HG03521 (cell line): Measurements from ENCODE around the gene AGPS.
A peak's percentile ranks its signal among the peaks of the same experiment; 100 is the strongest.
"Not testable (repeated sequence)": the region's sequence is repeated elsewhere in the genome, so short reads cannot be mapped to it uniquely, and the experiment has no call there.

Experiments
- ATAC-seq: cut with Tn5 transposase; IDR thresholded peaks from one replicate; pipeline ENCODE4 v1.9.1; 2021; ENCODE audit warnings: mild to moderate bottlenecking, moderate library complexity; ENCODE audit not compliant: unreplicated experiment

AGPS gene

DNA sequence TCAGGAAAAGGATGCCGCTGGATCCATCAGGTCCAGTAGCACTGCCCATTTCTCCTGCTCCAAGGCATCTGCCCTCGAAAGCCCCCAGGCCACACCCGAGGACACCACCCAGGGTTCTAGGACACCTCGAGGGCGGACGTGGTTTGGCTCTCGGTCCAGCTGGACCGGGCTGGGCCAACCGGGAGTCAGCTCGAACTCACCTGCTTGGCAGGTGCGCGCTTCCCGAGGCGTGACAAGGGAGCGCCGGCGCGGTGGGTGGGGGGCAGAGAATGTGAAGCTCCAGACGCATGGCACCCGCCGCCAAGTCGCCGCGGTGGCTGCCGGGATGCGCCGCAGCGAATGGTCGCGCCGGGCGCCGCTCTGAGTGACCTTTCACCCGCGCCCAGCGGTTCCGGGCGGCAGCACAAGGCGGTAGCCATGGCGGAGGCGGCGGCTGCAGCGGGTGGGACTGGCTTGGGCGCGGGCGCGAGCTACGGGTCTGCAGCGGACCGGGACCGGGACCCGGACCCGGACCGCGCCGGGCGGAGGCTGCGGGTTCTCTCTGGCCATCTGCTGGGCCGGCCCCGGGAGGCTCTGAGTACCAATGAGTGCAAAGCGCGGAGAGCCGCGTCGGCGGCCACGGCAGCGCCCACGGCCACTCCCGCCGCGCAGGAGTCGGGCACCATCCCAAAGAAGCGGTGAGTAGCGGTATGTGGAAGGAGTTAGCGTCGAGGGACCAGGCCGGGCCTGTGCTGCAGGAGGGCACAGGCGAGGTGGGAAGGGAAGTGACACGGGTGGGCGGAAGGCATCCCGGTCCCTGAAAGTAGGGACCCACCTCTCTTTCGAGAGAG lies at the start of gene AGPS:
AGPS (plus strand) TSS at position 401 of the 830 bp plus-strand sequence; CDS start at position 418, 17 bp downstream.
- peak; percentile 88 for ATAC-seq

DNA sequence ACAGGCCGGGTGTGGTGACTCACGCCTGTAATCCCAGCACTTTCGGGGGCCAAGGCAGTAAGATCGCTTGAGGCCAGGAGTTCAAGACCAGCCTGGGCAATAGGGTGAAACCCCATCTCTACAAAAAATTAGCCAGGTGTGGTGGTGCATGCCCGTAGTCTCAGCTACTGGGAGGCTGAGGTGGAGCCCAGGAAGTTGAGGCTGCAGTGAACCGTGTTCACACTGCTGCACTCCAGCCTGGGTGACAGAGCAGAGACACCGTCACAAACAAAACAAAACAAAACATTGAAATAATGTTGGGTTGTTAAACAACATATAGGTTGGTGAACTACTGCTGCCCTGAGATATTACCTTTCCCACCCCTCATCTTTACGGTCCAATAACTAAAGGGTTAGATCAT lies 48.8 kb upstream of the AGPS start:
- ATAC-seq = no peak

DNA sequence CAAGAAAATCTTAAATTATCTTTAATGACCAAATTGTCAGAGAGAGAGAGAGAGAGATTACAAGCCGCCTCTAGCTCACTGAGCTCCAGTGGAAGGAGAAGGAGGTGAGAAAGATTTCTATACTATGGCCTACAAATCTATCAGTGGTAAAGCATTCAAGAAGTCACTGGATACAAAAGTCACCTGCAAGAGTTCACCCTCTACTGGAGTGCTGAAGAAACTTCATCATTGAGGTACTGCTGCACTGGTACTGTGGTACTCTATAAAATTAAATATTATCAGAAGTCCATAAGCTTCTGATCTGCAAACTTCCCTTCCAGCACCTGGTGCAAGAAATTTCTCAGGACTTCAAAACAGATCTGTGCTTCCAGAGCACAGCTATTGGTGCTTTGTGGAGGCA lies 48.3 kb upstream of the AGPS start:
- no peak for ATAC-seq

DNA sequence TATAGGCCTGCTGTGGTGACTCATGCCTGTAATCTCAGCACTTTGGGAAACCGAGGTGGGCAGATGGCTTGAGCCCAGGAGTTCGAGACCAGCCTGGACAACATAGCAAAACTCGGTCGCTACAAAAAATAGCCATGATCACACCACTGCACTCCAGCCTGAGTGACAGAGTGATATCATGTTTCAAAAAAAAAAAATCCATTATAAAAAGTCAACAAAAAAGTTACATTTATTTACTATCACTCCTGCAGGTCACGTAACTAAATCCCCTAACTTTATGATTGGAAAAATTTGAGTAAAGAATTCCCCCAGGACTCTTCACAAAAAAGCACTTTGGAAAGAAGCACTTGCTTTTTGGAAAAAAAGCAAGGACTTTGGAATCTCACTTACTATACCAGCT lies 46.4 kb upstream of the AGPS start:
- ATAC-seq = no peak

DNA sequence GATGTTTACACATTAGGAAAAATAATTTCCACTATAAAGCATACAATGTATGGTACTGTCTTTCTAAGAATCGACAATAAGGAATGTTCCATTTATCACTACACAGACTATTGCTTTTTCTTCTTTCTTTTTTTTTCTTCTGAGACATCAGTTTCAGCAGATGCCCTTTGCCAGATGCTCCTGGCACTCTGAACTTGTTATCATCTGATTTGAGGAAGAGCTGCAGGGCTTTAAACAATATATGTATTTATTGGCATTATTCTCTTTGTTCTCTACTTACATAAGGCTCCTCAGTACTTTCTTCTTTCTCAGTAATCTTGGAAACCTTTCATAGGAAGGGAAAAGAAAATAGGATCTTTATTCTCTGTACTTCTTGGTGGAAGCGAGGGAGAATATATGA lies 45.0 kb upstream of the AGPS start:
- no peak for ATAC-seq

DNA sequence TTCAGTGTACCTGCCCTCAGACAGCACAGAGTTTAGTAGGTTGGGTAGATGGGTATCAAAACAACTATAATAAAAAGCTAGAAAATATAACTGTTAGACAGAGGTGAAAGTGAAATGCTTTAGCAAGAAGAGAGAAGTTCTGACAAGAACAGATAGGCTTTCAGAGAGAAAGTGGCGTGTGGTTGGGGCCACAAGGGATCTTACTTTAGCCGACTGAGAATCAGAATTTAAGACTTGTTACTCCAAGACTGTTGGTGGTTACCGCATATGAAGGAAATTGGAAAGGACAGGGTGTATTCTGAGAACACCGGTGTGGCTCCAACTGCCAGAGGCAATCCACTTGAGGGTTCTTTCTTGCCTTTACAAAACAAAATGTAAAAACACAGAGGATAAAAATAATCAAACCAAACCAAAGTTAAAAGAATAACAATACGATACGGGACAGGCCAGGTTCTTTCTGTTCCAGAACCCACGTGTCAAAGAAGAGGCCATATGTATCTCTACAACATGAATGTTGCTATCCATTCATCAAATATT lies 44.4 kb upstream of the AGPS start:
- no peak for ATAC-seq

DNA sequence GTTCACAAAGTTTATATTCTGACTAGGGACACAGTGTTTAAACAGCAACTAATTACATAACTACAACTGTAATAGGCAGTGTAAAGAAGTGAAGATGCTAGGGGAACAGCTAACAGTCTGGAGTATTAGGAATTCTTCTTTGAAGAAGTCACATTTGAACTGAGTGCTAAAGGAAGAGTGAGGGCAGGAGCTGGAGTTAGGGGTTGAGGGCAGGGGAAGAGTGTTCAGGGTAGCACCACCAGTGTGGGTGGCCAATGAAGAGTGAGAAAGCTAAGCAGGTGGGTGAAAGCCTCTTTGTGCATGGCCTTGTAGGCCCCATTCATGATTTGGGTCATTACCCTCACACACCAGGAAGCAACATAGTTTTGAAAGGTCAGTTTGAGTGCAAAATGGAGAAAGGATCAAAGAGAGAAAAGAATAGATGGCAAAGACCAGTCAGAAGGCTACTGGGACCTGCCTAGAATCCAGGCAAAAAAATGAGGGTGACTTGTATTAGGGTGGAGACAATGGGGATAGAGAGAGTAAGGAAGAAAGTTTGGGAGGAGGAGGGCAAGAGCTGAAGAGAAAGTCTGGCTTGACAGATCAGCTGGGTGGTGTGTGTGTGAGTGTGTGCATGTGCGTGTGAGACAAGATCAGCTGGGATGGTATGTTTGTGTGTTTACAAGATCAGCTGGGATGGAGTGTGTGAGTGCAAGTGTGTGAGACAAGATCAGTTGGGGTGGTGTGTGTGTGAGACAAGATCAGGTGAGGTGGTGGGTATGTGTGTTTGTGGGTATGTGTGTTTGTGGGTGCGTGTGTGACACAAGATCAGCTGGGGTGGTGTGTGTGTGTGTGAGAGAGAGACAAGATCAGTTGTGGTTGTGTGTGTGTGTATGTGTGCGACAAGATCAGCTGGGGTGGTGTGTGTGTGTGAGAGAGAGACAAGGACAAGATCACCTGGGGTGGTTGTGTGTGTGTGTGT lies 43.6 kb upstream of the AGPS start:
- ATAC-seq = no peak

DNA sequence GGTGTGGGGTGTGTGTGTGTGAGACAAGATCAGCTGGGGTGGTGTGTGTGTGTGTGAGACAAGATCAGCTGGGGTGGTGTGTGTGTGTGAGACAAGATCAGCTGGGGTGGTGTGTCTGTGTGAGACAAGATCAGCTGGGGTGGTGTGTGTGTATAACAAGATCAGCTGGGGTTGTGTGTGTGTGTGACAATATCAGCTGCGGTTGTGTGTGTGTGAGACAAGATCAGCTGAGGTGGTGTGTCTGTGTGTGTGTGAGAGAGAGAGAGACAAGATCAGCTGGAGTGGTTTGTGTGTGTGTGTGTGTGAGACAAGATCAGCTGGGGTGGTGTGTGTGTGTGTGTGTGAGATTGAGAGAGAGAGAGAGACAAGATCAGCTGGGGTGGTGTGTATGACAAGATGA lies 41.9 kb upstream of the AGPS start:
- ATAC-seq = not testable (repeated sequence)

DNA sequence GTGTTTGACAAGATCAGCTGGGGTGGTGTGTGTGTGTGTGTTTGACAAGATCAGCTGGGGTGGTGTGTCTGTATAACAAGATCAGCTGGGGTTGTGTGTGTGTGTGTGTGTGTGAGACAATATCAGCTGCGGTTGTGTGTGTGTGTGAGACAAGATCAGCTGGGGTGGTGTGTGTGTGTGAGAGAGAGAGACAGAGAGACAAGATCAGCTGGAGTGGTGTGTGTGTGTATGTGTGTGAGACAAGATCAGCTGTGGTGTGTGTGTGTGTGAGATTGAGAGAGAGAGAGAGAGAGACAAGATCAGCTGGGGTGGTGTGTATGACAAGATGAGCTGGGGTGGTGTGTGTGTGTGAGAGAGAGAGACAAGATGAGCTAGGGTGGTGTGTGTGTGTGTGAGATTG lies 41.5 kb upstream of the AGPS start:
- not testable (repeated sequence) for ATAC-seq

DNA sequence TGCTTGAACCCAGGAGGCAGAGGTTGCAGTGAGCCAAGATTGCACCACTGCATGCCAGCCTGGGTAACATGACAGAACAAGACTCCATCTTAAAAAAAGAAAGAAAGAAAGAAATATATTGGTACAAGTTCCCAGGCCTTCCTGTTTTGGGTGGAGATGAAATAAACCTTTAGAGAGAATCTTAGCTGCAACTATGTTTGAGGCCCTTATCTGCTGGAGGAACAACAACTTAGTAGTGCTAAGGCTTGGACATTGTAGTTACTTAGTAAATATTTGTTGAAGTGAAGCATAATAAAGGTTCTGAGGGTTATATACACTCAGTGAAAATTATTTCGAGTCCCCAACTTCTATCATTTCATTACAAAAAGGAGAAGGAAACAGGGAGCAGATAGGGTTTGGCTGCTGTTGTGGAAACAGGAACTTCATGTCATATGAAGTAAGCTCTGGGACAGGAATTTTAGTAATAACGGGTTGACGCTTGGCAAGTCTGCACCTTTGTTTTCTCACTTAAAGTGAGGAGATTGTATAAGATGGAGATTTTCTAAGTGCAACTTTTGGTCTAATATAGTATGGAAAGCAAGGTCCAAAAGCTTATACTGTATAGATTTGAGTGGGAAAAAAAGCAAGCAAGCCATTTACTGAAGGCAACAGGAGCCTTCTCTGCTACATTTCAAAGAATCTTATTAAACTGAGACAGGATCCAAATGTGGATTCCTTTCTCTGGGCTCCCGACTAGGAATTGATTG lies 40.0 kb upstream of the AGPS start:
- no peak for ATAC-seq

DNA sequence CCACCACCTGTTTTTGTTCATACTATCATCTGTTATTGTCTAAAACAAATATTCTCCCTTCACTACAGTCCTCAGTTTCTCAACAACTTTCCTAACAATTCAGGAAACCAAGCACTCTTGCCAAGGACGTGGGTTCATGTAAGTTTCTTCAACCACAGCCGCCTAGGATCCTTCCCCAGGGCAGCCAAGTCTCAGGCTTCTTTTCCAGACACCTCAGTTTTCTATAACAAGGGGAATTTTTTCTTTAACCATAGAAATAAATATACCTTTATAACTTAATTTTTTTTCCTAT lies 39.4 kb upstream of the AGPS start:
- no peak for ATAC-seq

DNA sequence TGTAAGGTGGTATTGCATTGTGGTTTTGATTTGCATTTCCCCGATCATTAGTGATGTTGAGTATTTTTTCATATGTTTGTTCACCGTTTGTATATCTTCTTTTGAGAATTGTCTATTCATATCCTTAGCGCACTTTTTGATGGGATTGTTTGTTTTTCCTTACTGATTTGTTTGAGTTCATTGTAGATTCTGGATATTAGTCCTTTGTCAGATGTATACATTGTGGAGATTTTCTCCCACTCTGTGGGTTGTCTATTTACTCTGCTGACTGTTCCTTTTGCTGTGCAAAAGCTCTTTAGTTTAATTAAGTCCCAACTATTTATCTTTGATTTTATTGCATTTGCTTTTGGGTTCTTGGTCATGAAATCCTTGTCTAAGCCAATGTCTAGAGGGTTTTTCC lies 38.0 kb upstream of the AGPS start:
- ATAC-seq = not testable (repeated sequence)

DNA sequence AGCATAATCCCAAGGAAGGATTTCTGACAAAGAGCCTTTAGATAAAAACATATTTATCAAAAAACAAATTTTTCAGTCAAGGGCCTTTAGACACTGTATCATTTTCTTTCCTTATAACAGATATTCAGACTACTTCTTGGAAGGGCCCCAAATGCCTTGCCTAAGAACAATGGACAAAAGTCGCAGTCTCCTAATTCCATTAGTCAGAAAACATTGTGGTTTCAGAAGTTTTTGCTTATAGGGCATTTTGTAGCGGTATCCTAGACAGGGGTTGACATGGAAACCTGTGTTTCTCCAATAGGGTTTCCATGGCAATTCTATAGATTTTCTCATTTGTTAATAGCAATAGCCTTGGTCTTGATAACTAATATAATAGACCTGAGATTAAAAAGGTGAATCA lies 36.7 kb upstream of the AGPS start:
- ATAC-seq = no peak

DNA sequence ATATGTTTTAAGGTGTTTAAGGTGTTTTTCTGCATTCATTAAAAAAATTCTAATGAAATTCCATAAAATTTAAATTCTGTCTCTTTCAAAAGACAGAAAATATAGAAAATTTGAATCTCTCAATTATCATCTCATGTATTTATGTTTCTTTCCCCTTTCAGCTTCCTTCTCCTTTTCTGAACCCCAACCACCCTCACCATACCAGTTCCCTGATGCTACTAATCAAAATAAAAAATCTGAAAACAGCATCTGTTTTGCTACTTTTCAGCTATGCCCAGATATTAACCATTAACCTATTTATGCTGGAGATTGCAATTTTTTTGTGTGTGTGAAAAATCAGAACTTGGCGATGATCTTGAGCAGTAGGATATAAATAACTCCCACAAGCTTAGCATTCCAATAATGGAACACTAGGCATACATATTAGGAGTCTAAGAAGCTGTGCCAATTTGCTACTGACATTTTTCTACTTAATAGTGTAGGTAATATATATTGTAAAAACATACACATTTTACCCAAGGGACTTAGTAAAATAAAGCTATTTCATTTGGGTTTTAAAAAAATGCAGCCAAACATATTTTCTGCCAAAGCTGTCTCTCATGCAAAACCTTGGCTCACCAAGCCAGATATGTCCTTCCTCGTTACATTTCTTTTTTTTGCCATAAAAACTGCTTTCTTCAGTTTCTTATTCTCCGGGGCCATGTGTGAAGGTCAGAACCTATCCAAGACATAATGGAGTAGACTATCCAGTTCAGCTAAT lies 32.6 kb upstream of the AGPS start:
- no peak for ATAC-seq

DNA sequence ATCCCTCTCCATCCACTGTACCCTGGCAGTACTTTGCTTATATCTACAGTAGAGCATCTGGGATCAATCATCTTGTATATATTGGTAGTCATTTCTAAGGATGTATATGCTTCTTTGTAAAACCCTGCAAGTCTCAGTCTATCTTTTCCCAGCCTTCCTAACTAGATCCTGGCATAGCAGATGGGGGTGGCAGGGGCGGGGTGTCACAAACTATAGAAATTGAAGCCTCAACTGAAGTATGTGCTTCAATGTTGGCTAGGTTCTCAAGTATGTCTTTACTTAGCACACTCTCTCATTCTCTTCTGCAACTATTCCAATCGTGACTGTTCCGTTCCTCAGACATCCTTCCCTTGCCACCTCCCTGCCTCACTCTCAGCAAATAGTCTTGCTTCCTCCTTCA lies 30.1 kb upstream of the AGPS start:
- no peak for ATAC-seq

DNA sequence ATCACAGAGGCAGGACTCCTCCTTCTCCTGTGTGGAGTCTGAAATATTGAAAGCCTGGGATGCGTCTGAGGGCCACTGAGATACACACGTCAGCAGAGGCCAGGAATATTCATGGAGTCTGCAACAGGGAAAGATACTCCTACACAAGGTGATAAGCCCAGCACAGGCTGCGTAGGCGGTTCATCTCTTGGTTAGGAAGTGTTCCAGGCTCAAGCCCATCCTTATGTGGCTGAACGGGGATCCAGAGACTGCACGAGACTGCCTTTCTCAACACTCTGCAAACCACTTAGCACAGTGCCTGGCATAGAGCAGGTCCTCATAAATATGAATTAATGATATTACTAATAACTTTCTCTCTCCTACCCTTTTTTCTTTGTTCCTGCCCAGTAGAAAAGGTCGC lies 29.2 kb upstream of the AGPS start:
- ATAC-seq = no peak

DNA sequence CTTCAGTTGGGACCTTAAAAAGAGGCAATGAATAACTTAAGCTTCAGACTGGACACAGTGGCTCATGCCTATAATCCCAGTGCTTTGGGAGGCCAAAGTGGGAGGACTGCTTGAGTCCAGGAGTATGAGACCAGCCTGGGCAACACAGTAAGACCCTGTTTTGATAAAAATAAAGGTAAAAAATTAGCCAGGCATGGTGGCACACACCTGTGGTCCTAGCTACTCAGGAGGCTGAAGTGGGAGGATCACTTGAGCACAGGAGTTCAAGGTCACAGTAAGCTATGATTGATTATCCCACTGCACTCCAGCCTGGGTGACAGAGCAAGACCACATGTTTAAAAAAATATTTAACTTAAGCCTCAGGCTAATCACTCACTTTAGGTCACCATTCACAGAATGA lies 26.8 kb upstream of the AGPS start:
- ATAC-seq = not testable (repeated sequence)

DNA sequence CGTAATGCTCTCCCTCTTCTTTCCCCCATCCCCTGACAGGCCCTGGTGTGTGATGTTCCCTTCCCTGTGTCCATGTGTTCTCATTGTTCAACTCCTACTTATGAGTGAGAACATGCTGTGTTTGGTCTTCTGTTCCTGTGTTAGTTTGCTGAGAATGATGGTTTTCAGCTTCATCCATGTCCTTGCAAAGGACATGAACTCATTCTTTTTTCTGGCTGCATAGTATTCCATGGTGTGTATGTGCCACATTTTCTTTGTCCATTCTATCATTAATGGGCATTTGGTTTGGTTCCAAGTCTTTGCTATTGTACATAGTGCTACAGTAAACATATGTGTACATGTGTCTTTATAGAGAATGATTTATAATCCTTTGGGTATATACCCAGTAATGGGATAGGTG lies 24.6 kb upstream of the AGPS start:
- ATAC-seq = not testable (repeated sequence)

DNA sequence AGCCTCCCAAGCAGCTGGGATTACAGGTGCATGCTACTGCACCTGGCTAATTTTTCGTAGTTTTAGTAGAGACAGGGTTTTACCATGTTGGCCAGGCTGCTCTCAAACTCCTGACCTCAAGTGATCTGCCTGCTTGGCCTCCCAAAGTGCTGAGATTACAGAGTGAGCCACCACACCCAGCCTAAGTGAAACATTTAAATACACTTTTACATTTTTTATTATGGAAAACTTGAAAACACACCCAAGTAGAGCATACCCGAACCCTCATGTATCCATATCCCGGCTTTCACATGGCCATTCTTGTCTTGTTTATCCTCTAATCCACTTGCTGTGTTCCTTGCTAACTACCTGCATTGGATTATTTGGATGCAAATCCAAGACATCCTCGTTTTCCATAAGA lies 13.2 kb upstream of the AGPS start:
- no peak for ATAC-seq

DNA sequence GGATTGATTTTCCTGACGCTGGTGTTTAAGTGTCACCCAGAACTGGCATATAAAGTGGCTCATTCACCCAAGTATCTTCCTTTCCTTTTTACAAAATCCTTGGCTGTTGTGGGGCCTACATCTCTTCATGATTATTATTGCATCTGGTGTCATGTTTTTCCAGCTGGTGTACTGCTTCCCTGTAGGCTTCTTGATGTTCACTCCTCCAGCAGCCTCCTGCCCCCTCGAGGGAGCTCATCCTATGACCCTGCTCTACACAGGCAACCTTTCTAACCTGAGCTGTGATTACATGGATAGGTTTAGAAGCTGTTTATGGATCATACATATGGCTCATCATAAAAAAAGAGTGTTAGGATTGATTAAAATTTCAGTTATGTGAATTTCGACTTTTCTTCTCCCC lies 12.4 kb upstream of the AGPS start:
- no peak for ATAC-seq
